NCI-H128 (cell line): ENCODE results near the gene IGF2R.
"Not testable (repeated sequence)": the region's sequence is repeated elsewhere in the genome, so short reads cannot be mapped to it uniquely, and the experiment has no call there.

Source experiments
- DNase-seq: peaks from one replicate; lab custom pipeline; 2025; ENCODE audit not compliant: unreplicated experiment; lab: John Stamatoyannopoulos, UW

Gene IGF2R

DNA sequence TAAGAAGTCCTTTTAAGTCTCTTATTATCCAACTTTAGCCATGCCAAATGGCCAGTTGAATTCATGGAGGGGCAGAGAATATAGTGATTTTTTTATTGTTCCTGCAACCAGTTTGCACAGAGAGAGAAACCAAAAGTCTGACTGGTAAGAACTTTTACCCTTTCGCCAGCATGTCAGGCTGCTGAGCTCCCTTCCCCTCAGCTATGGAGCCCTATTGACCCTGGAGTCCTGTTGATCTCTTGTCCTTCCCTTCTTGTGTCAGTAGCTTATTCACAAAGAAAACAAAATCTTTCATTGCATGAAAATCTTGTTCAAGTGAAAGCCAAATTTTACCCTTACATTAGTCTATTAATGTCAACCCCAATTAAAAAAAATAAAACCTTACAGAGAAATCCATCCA, 151.2 kb downstream of the IGF2R start:
- no peak for DNase-seq

DNA sequence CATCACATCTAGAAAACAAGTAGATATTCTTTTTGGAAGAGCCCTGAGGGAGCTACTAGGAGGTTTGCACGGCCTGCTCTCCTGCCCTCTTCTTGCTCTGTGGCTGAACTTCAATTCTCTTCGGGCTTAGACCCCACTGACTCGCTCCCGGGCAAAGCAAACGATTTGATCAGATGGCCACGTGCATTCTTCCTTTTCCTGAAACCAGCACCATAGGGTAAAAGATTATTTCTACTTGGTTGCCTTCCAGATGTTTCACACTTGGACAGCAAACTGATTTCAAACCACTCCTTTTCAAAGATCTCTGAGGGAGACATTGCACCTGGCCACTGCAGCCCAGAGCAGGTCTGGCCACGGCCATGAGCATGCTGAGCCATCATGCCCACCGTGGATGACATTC, 152.7 kb downstream of the IGF2R start, which contains the start of gene SLC22A1:
Gene SLC22A1, plus strand, starts transcription at position 258 of the 400 bp plus-strand sequence. Its CDS starts 121 bp downstream, at position 379.
- no peak for DNase-seq

DNA sequence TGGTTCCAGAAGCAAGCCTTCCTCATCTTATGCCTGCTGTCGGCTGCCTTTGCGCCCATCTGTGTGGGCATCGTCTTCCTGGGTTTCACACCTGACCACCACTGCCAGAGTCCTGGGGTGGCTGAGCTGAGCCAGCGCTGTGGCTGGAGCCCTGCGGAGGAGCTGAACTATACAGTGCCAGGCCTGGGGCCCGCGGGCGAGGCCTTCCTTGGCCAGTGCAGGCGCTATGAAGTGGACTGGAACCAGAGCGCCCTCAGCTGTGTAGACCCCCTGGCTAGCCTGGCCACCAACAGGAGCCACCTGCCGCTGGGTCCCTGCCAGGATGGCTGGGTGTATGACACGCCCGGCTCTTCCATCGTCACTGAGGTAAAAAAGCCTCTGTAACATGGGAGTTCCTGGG, 153.1 kb downstream of the IGF2R start:
- no peak for DNase-seq

DNA sequence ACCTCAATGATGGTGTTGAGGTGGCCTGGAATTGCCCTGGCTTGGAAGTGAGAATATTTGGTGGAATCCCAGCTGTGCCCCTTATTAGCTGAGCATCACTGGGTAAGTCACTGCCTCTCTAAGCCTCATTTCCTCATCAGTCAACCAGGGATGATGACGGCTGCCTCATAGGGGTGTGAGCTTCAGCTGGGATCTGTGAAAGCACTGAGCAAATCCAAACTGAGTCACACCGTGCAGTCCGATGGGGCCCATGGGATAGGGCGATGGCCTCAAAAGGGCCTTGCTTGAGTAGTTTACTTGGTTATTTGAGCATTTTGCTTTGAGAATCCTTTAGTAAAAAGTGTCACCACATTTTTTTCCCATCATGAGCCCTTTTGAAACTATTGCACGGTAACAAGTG, 153.9 kb downstream of the IGF2R start:
- DNase-seq: no peak

- DNase-seq: no peak
These were observed 155.1 kb downstream of the IGF2R start for GRCh38 chr6:160124007-160124406.

DNA sequence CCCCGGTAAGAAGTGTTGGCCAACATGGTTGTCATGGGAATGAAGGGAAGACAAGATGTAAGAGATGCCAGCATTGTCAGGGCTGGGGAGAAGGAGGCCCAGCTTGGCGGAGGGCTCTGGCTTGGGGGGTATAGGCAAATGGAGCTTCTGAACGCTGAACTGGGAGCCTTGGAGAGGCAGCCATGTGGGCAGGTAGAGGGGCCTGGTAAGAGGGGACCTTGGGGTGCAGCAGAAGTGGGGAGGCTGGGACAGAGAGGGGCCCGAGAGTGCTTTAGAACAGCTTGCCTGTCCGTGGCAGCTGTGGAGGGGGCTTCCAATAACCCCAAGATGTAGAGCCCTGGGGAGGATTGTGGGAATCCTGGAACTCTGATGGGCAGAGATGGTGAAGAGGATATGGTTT, 155.7 kb downstream of the IGF2R start:
- no peak for DNase-seq

DNA sequence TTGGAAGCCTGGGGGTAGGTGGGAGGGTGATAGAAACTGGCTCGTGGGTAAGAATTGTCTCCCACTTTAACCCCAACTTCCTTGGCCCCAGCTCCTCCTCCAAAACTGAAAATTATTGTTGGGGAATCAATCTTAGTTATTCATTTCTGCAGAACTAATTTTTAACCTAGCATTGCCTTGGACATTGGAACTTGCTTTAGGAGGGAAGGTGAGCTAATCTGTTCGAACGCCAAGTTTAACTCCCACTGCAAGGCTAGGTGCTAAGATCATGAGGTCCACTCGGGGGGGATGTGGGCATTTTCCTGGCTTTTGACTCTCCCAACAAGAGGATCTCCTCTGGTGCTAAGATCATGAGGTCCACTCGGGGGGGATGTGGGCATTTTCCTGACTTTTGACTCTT, 156.2 kb downstream of the IGF2R start:
- not testable (repeated sequence) for DNase-seq

GRCh38 chr6:160127270-160128124, 158.6 kb downstream of the IGF2R start:
- no peak for DNase-seq

GRCh38 chr6:160128125-160128683, 159.3 kb downstream of the IGF2R start:
- DNase-seq: no peak

DNA sequence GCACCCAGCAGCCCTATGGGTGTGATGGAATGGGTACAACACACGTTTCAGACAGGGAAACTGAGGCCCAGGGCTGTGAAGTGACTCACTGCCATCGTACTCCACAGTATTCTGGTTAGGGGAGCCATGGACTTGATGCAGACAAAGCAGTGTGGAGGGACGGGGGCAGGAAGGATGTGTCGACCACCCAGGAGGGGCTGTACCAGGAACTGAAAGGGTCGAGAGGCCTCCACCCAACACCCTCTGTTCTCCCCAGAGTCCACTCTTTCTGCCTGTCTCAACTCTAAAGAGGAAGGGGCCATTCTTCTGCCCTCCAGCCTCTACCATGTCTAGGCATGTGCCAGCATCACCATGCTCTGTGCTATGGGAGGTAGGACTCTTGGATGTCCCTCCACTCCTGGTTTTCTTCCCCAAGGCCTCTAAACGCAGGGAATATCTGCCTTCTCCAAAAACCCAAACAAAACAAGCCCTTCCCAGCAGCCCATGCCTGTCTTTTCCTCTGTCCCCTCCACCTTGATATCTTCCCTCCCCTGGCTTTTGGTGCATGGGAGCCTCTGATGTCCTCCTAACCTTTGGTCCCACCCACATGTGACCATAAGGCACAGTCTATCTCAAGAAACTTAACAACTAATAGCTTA, 160.1 kb downstream of the IGF2R start:
- no peak for DNase-seq

GRCh38 chr6:160129881-160130615, 161.2 kb downstream of the IGF2R start:
- no peak for DNase-seq

- no peak for DNase-seq
These were observed 162.0 kb downstream of the IGF2R start for GRCh38 chr6:160130729-160131484.

DNA sequence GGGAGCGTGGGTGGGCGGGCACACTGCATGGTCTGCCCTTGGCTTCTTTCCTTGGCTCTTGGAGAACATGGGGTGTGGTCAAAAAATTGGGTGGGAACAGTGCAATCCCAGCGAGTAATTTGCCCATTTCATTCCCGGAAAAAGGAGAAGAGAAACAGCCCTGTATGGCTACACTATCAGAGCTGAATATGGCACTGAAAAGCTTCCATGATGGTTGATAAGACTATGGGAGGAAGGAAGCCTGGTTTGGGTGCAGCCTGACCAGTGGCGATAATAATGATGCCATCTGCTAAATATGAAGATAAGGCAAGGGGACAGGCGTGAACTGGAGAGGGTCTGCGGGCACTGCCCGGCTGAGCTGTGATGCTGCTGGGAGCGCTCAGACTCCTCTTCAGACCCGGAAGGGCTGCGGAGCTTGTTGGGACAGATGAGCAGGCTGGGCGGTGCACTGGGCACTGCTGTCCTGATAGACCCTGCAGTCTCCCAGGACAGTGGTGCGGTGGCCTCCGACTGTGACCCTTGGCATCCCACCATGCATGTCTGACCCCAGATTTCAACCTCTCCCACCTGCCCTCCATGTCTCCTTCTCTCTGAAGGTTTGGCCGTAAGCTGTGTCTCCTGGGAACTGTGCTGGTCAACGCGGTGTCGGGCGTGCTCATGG, 162.9 kb downstream of the IGF2R start:
- no peak for DNase-seq

GRCh38 chr6:160132297-160132637, 163.4 kb downstream of the IGF2R start:
- DNase-seq: no peak

DNA sequence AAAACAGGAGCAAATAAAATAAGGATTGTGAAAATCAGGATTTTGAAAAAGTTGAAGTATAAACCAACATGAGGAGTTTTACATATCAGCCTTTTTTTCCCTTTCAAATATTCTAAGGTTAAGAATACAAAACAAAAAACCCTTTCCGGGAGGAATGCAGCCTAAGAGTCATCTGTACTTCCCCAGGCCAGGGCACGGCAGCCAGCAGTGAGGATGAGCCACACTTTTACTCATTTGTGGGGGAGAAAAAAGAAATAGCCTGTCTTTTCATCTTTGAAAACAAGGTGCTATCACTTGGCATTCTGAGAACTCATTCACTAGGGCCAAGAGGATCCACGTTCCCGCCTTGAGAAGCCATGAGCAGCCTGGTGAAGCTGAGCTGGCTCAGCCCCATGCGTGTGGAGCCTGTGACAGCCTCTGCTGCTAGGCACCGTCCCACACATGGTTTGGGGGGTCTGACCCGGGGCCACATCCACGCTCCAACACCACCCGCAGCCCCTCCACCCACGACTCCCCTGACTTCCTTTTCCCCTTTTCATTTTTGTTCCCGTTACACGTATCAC, 164.0 kb downstream of the IGF2R start:
- no peak for DNase-seq

- DNase-seq: no peak
These were observed 164.8 kb downstream of the IGF2R start for GRCh38 chr6:160133441-160134336.

GRCh38 chr6:160134337-160134751, 165.5 kb downstream of the IGF2R start:
- DNase-seq: not testable (repeated sequence)

DNA sequence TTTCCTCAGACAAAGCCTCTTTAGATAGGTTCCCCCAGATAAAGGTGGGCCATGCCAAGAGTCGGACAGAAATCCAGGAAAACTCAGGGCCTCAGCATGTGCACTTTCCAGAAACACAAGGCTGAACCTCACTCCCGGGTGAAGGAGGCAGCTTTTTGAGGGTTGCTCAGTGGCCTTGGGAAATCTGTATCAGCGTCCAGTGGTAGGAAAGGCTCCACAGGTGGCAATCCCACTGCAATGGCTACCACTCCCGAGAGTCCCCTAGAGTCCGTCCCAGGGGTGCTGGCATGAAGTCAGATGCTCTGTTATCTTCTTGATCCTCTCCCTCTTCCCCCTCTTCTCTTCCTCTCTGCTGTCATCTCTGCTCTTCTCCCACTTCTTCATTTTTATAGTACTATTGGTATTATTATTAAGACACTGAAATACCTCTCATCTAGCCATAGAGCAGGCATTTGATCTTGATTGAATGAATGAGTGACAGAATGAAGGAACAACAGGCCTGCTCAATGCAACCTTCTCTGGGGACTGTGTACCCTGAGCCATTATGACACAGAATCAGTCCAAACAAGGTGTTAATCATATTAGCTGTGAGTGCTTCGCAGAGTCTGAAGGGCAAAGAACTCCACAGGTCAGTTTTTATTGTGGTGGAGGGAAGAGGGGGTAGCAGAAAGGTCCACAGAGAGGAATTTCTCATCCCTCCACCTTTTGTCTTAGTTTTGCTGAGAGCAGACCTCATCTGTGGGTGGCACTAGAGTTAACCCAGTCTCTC, 166.1 kb downstream of the IGF2R start:
- no peak for DNase-seq
